SH-SY5Y (cell line): ENCODE measurements around the gene FHL1.

Source experiments
- GATA2 ChIP-seq: IDR thresholded peaks from 2 replicates; pipeline ENCODE4 v1.6.1; 2011; ENCODE audit warnings: mild to moderate bottlenecking, low read depth, low read length
- GATA3 ChIP-seq: IDR thresholded peaks from 2 replicates; pipeline ENCODE4 v1.6.1; 2011; ENCODE audit warnings: low read depth, mild to moderate bottlenecking, low read length, moderate library complexity

DNA sequence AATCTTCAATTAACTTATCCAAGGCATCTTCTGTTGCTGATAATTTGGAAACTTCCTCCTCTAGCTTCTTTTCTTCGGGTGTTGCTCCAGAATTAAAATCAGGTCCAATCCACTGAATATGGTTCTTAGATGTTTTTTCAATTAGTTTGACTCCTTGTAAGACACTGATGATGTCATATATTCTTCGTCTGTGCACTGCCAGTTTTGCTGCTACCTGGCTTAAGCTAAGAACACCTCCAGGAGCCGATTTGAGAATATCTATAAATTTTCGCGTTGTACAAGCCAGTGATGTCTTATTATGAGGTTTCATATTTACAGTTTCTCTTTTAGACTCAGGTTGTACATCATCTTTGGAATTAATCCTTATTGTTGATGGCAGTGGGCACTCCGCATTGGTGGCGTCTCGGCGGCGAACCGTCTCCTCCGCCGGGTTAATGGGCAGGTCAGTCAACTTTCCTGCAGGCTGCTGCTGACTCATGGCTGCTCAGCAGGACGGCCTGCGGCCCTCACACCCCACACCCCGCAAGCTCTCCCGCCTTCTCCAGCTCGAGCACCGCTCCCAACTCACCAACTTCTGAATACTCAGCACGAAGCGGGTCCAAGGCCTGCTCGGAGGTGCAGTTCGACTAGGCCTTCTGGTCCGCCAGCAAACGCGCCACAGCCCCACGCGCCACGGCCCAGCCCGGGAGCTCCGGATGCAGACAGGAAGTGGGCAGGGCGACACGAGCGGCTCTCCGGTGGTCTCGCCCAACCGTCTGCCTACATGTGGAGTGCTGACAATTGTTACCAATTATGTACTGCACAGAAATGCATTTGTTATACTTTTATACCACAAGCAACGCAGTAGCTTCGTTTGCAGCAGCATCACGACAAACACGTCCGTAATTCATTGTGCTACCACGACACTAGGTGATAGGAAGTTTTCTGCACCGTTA lies 49.2 kb upstream of the FHL1 start:
- no peak for TF ChIP-seq GATA2
- no peak for TF ChIP-seq GATA3
